ENCODE data around the gene DCDC1. TPM values are rescaled to one million over a fixed set of nuclear protein-coding genes. Genes with fewer than 3 reads are reported as not detected.
"Not testable (repeated sequence)": the region's sequence is repeated elsewhere in the genome, so short reads cannot be mapped to it uniquely, and the experiment has no call there.

Gene DCDC1
- total RNA-seq, 2 experiments from 2014 or later, result not detected

DNA sequence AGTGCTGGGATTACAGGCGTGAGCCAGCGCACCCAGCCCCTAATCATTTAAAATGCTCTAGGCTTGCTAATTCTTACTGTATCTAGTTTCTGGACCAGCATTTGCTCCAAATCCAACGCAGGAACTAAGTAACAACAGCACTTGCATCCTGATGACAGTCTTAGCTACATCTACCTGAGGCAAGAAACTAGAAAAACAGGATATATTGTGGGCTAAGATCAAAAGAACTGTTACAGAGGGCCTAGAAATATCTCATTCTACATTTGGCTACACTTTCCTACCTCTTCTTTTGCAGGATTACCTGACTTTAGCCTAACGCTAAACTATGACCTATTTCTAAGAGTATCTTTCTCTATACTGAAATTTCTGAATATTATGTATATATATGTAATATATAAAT is 7.8 kb downstream of the DCDC1 start:
- ATAC-seq (ENCODE audit: low read depth), result no peak
- Mint-ChIP-seq H3K9me3 (no peaks in the 10 kb centered on the region), H3K27me3 (peaks cover 3% of the 10 kb centered on the region), H3K4me3 (no peak overlapping the region), H3K36me3 (no peaks in the 10 kb centered on the region), H3K27ac (no peak overlapping the region), H3K4me1 (peaks cover 11% of the 10 kb centered on the region)
- no peak for DNase-seq
- POLR2A ChIA-PET, result no interaction called here

DNA sequence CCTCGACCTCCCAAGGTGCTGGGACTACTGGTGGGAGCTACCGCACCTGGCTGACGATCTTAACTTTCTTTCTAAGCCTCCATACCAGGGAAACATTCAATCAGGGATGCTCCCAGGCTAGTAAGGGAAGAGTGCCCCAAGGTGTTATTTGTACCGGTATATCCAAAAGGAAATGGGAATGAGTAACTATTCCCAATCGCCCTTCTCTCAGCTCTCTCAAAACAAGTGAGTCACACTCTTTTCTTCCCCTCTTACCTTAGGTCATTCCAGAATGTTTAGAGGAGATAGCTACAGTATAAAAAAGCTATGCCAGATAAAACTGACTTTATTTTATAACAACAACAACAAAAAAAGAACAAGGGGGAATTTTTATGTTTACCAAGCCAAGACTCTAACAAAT is 13.7 kb downstream of the DCDC1 start:
- POLR2A ChIA-PET, result no interaction called here
- Mint-ChIP-seq H3K4me3 (no peak overlapping the region), H3K4me1 (no peaks in the 10 kb centered on the region), H3K27ac (no peak overlapping the region), H3K9me3 (no peaks in the 10 kb centered on the region), H3K27me3 (peaks cover 7% of the 10 kb centered on the region), H3K36me3 (no peaks in the 10 kb centered on the region)
- ATAC-seq (ENCODE audit: low read depth) (no peak), DNase-seq (no peak)

DNA sequence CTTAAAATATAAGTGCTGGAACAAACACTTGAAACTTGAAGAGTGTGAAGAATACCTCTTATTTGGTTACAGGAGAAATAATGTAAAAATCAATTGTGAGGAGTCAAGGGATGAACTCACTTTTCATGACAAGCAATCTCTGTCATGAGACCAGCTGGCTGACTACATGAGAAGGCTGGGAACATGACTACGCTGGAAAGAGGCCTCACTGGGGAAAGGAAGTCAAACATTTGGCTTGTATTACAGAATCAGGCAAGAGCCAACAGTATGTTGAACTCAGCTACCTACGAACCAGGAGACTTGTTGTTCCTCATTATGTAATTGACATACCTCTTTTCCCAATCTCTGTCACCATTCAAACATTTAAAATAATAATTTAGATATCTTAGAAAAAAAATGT is 14.4 kb downstream of the DCDC1 start:
- Mint-ChIP-seq H3K27me3 (peaks cover 7% of the 10 kb centered on the region), H3K36me3 (no peaks in the 10 kb centered on the region), H3K4me1 (no peaks in the 10 kb centered on the region), H3K9me3 (no peaks in the 10 kb centered on the region), H3K27ac (no peak overlapping the region), H3K4me3 (no peak overlapping the region)
- no peak for DNase-seq
- ATAC-seq (ENCODE audit: low read depth), result no peak
- POLR2A ChIA-PET, result no interaction called here

DNA sequence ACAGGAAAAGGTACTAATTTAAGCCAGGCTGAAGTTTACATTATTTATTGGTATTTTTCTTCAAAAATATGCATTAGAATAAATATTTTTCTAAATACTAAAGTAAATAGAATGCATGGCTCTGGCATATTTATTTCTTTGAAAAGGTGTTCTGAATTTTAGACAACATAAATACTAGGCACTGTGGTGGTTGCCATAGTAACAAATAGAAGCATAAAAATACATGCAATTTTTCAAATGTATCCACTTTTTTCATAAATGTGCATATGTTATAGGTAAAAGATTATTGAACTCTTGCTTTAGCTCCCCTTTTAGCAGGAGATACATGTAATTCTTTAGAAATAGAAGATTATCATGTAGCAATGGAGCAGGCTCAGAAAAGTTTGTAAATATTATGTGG is 18.4 kb downstream of the DCDC1 start:
- POLR2A ChIA-PET, result no interaction called here
- no peak for ATAC-seq (ENCODE audit: low read depth)
- Mint-ChIP-seq H3K27me3 (peaks cover 7% of the 10 kb centered on the region), H3K4me3 (no peak overlapping the region), H3K4me1 (no peaks in the 10 kb centered on the region), H3K27ac (no peak overlapping the region), H3K36me3 (no peaks in the 10 kb centered on the region), H3K9me3 (no peaks in the 10 kb centered on the region)
- DNase-seq, result no peak

DNA sequence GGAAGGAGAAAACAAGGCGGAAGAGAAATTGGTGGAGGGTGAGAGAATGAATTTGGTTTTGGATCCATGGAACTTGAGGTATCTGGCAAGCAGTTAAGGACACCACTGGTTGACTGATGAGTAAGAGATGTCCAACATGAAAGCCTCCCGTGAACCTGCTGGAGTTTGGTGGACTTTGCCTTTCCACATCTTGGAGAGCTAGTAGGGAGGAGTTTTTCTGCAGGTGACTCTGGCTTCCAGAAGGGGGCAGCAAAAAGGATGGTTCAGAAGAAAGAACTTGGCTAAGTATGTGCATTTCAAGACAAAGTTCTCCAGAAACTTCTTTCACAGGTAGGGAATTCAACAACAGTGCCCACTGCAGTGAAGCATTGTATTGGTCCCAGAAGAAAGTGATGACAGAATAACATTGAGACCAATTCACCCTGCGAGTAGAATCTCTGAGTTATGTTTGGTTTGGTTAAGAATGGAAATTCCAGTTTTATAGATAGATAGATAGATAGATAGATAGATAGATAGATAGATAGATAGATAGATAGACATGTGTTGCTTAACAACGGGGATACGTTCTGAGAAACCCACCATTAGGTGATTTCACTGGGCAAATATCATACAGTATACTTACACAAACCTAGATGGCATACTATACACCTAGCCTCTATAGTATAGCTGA is 28.5 kb downstream of the DCDC1 start:
- Mint-ChIP-seq H3K4me1 (no peaks in the 10 kb centered on the region), H3K36me3 (no peaks in the 10 kb centered on the region), H3K9me3 (no peaks in the 10 kb centered on the region), H3K4me3 (no peak overlapping the region), H3K27me3 (peaks cover 7% of the 10 kb centered on the region), H3K27ac (no peak overlapping the region)
- no peak for ATAC-seq (ENCODE audit: low read depth)
- DNase-seq, result no peak
- POLR2A ChIA-PET, result no interaction called here

DNA sequence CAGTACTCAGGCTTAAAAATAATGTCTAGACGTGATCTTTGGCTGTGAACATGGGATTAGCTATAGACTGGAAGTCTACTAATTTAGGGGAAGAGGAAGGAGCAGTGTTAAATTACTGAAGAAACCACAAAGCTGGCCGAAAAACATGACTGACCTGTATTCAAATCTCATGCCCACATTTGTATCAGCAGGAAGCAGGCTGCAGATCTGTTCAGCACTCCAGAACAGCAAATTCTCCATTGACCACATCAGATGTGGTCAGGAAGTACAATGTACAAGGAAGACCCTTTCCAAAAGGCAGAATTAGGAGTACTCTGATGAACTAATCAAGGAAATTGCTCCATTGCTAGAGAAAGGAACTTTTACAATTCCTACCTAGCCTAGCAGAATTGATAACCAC is 31.7 kb downstream of the DCDC1 start:
- POLR2A ChIA-PET, result no interaction called here
- Mint-ChIP-seq H3K9me3 (no peaks in the 10 kb centered on the region), H3K4me3 (no peak overlapping the region), H3K36me3 (no peaks in the 10 kb centered on the region), H3K4me1 (no peaks in the 10 kb centered on the region), H3K27me3 (peaks cover 7% of the 10 kb centered on the region), H3K27ac (no peak overlapping the region)
- DNase-seq (no peak), ATAC-seq (ENCODE audit: low read depth) (no peak)

DNA sequence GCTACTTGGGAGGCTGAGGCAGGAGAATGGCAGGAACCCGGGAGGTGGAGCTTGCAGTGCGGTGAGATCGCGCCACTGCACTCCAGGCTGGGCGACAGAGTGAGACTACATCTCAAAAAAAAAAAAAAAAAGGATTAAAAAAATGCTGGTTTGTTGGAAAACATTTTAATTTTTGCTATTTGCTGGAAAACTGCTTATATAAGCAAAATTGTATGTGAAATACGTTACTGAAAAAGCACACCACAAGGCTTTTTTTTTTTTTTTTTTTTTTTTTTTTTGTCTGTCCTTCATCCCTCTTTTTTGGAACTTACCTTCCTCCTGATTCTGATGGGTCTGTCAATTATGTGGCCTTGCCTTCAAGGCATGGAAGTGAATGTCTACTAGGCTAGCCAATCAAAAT is 40.8 kb downstream of the DCDC1 start:
- H3K4me1 Mint-ChIP-seq, result peaks cover 5% of the 10 kb centered on the region
- no peak overlapping the region for H3K4me3 Mint-ChIP-seq
- POLR2A ChIA-PET, result no interaction called here
- no peaks in the 10 kb centered on the region for H3K36me3 Mint-ChIP-seq
- ATAC-seq (ENCODE audit: low read depth), result no peak
- H3K9me3 Mint-ChIP-seq, result peaks cover 3% of the 10 kb centered on the region
- no peak for DNase-seq
- peaks cover 3% of the 10 kb centered on the region for H3K27me3 Mint-ChIP-seq
- H3K27ac Mint-ChIP-seq, result no peak overlapping the region

DNA sequence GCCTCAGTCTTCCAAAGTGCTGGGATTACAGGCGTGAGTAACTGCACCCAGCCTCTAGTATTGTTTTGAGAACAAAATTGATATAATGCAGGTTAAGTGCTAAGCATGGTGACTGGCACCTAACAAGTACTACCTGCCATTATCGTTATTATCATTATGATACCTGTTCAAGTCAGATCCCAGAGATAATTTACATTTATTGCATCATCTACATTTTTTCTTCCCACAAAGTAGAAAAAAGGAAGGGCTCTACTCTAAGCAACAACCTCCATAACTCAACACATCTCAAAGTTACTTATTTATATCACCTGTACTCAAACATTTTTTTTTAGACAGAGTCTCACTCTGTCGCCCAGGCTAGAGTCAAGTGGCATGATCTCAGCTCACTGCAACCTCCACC is 42.1 kb downstream of the DCDC1 start:
- peaks cover 3% of the 10 kb centered on the region for H3K27me3 Mint-ChIP-seq
- no peak for DNase-seq
- peaks cover 5% of the 10 kb centered on the region for H3K4me1 Mint-ChIP-seq
- H3K36me3 Mint-ChIP-seq, result no peaks in the 10 kb centered on the region
- POLR2A ChIA-PET, result no interaction called here
- no peak for ATAC-seq (ENCODE audit: low read depth)
- no peak overlapping the region for H3K27ac Mint-ChIP-seq
- H3K4me3 Mint-ChIP-seq, result no peak overlapping the region
- H3K9me3 Mint-ChIP-seq, result peaks cover 3% of the 10 kb centered on the region

DNA sequence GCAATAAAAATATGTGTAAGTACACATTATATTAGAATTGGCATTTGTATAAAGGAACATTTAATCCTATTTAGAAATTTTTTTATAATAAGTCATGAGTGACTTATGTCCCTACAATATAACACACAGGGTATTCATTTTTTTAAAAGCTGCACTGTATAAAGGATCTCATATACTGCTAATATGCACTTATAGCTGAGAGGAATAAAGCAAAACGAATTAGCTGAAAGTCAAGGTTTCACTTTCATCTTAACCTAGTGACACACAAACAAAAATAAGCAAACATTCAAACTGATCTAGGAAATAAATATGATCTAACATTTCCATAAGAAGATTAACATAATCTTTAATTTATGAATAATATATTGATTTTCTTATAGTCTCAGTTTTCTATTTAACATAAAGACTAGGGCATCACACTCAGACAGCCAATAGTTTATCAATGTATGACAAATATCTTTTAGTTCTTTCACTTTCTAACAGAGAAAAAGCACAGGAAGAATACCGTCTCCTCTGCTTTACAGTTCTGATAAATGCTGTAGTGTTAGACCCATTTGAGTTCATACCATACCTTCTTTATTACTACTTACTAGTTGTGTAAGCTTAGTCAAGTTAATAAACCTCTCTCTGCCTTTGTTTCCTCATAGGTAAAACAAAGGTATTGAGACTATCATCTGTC is 42.9 kb downstream of the DCDC1 start:
- Mint-ChIP-seq H3K36me3 (no peaks in the 10 kb centered on the region), H3K4me1 (peaks cover 5% of the 10 kb centered on the region), H3K27ac (no peak overlapping the region), H3K9me3 (peaks cover 2% of the 10 kb centered on the region), H3K27me3 (no peaks in the 10 kb centered on the region), H3K4me3 (no peak overlapping the region)
- no peak for DNase-seq
- POLR2A ChIA-PET, result no interaction called here
- ATAC-seq (ENCODE audit: low read depth), result no peak

DNA sequence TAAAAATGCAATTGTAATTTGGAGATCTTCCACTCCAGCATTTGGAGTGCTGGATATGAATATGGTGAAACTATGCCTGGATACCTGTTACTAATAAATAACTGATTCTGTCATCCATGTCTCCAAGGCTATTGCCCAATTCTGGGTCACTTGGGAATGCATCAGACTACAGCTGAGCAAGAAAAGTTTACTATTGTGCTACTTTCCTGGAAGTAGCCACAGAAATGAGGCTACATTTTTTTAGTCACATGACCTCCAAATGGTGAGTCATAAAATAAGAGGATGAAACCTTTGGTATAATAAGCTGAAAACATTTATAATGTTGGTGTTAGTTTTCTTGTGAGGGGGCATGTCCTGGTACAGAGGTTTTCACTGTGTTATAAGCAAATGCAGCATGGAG is 44.4 kb downstream of the DCDC1 start:
- POLR2A ChIA-PET, result no interaction called here
- H3K9me3 Mint-ChIP-seq, result peaks cover 2% of the 10 kb centered on the region
- no peaks in the 10 kb centered on the region for H3K27me3 Mint-ChIP-seq
- no peak for DNase-seq
- H3K4me3 Mint-ChIP-seq, result no peak overlapping the region
- no peak overlapping the region for H3K27ac Mint-ChIP-seq
- ATAC-seq (ENCODE audit: low read depth), result no peak
- peaks cover 5% of the 10 kb centered on the region for H3K4me1 Mint-ChIP-seq
- H3K36me3 Mint-ChIP-seq, result no peaks in the 10 kb centered on the region

DNA sequence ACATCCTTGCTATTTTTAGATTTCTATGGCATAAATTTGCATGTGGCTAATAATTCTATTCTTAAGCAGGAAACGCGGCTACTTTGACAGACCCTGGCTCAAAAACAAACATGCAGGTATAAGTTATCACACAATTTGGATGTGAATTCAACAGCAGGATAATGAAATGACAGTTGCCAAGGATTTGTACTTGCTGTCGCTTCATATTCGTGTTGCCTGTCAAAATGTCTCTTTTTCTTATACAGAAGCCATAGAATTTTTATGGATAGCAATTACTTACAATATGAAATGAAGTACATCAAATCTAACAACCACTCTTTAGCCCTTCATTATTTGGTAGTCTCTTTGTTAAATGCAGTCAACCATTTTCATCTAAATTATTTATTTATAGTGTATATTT is 46.4 kb downstream of the DCDC1 start:
- no peaks in the 10 kb centered on the region for H3K27me3 Mint-ChIP-seq
- H3K4me1 Mint-ChIP-seq, result peaks cover 5% of the 10 kb centered on the region
- H3K27ac Mint-ChIP-seq, result no peak overlapping the region
- no peak overlapping the region for H3K4me3 Mint-ChIP-seq
- no peaks in the 10 kb centered on the region for H3K36me3 Mint-ChIP-seq
- POLR2A ChIA-PET, result no interaction called here
- no peaks in the 10 kb centered on the region for H3K9me3 Mint-ChIP-seq
- DNase-seq (no peak), ATAC-seq (ENCODE audit: low read depth) (no peak)

DNA sequence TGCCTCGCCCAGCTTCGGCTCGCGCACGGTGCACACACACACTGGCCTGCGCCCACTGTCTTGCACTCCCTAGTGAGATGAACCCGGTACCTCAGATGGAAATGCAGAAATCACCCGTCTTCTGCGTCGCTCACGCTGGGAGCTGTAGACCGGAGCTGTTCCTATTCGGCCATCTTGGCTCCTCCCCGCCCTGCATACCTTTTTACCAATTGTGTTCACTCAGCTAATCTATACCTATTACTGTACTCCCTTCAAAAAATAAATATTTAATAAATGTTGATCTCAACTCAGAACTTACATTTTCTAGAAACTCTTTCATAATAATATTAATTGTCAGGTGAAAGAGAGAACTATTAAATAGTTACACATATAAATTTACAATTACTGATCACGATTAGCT is 48.0 kb downstream of the DCDC1 start:
- POLR2A ChIA-PET; H3K27me3 Mint-ChIP-seq; ATAC-seq (ENCODE audit: low read depth); DNase-seq; H3K36me3 Mint-ChIP-seq; H3K4me1 Mint-ChIP-seq; H3K27ac Mint-ChIP-seq; H3K4me3 Mint-ChIP-seq; H3K9me3 Mint-ChIP-seq: not testable (repeated sequence)

DNA sequence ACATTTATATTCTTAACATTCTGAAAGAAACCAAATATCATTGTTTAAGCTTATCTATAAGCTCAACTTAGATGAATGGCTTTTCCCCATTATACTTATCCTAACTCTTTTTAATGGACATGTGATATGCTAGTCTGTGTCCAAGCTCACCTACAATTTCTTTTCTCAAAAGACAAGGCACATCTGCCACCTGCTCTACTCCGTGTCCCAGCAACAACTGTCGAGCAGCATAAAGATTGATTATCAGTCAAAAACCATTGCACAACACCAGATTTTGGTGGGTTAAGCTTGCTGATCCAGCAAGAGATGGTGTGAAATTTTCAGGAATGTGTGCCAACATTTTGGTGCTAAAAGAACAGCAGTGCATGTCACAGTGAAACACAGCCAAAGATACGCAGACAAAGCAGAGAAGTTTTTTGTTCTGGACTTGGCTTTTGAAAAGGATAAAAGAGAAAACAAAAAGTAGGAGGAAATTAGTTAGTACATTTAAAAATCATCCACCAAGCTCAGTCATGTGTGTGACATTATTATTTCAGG is 65.8 kb downstream of the DCDC1 start:
- H3K4me3 Mint-ChIP-seq, result no peak overlapping the region
- ATAC-seq (ENCODE audit: low read depth), result no peak
- peaks cover 6% of the 10 kb centered on the region for H3K27me3 Mint-ChIP-seq

More for the DNA sequence above, 65.8 kb downstream of the DCDC1 start:
- POLR2A ChIA-PET, result no interaction called here
- Mint-ChIP-seq H3K4me1 (no peaks in the 10 kb centered on the region), H3K36me3 (no peaks in the 10 kb centered on the region), H3K27ac (no peak overlapping the region), H3K9me3 (no peaks in the 10 kb centered on the region)
- no peak for DNase-seq
